ENCODE results near the gene DSCAML1.

Gene DSCAML1

DNA sequence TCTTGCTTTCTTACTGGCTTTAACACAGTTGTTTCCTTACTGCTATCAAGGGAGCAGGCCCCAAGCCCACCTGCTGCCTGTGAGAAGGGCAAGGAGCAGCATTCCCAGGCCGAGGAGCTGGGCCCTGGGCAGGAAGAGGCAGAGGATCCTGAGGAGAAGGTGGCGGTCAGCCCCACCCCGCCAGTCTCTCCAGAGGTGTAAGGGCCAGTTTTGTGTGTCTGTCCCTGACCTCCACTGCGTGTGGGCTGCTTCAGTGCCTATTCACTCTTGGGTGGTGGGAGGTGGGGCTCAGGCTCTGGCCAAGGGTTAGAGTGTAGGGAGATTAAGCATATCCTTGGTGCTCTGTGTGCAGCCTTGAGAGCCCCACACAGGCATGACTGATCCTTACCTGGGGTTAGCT, 414.3 kb downstream of the DSCAML1 start:
- DNase-seq: no peak
- Histone ChIP-seq H3K27me3 (replicated peaks in 2 of 5; ENCODE audit: control insufficient read depth in 4 of 5, insufficient read depth in 5 of 5, low read length in 4 of 5) (no peaks in the 10 kb centered on the region), H3K9me3 (ENCODE audit: control extremely low read depth in 1 of 5, control insufficient read depth in 4 of 5, insufficient read depth in 2 of 5, low read depth in 1 of 5, low read length in 4 of 5) (no peaks in the 10 kb centered on the region), H3K27ac (ENCODE audit: insufficient read depth in 1 of 2, low read depth in 1 of 2, low read length in 2 of 2, poor library complexity in 1 of 2, severe bottlenecking in 2 of 2) (no peak overlapping the region), H3K36me3 (ENCODE audit: control insufficient read depth in 4 of 4, insufficient read depth in 4 of 4, low read length in 3 of 4) (peaks cover 8 to 44% (median 32%) of the 10 kb centered on the region in 4 experiments), H3K4me3 (ENCODE audit: control insufficient read depth in 1 of 7, extremely low read depth in 1 of 7, insufficient read depth in 4 of 7, low read depth in 2 of 7, low read length in 6 of 7) (no peak overlapping the region), H3K4me1 (ENCODE audit: control extremely low read depth in 1 of 4, control insufficient read depth in 4 of 4, insufficient read depth in 4 of 4, low read length in 3 of 4) (peaks cover 0 to 2% (median 1%) of the 10 kb centered on the region in 4 experiments)
- WGBS (ENCODE audit: insufficient coverage): no CpG with 5 or more reads among the region's 4 CpGs
- ChIA-PET POLR2A (no interaction called here), CTCF (interaction anchor here (1.0 kb wide), 1 partner anchor 19 kb away, joined by 3 read pairs; no protein-coding TSS in a partner anchor)

GRCh38 chr11:117381481-117382387, 415.3 kb downstream of the DSCAML1 start:
- ChIA-PET POLR2A (no interaction called here), CTCF (interaction anchor here (0.9 to 1.0 kb wide), 2 partner anchors 7 to 20 kb away, joined by 3 read pairs; no protein-coding TSS in a partner anchor)
- WGBS (ENCODE audit: insufficient coverage): 94% methylated on average over 8 of the region's 9 CpGs
- DNase-seq: no peak
- Histone ChIP-seq H3K27me3 (replicated peaks in 2 of 5; ENCODE audit: control insufficient read depth in 4 of 5, insufficient read depth in 5 of 5, low read length in 4 of 5) (no peaks in the 10 kb centered on the region), H3K4me1 (ENCODE audit: control extremely low read depth in 1 of 4, control insufficient read depth in 4 of 4, insufficient read depth in 4 of 4, low read length in 3 of 4) (peaks cover 0 to 2% (median 1%) of the 10 kb centered on the region in 4 experiments), H3K36me3 (ENCODE audit: control insufficient read depth in 4 of 4, insufficient read depth in 4 of 4, low read length in 3 of 4) (peaks cover 8 to 41% (median 27%) of the 10 kb centered on the region in 4 experiments), H3K27ac (ENCODE audit: insufficient read depth in 1 of 2, low read depth in 1 of 2, low read length in 2 of 2, poor library complexity in 1 of 2, severe bottlenecking in 2 of 2) (no peak overlapping the region), H3K4me3 (ENCODE audit: control insufficient read depth in 1 of 7, extremely low read depth in 1 of 7, insufficient read depth in 4 of 7, low read depth in 2 of 7, low read length in 6 of 7) (no peak overlapping the region), H3K9me3 (ENCODE audit: control extremely low read depth in 1 of 5, control insufficient read depth in 4 of 5, insufficient read depth in 2 of 5, low read depth in 1 of 5, low read length in 4 of 5) (no peaks in the 10 kb centered on the region)

DNA sequence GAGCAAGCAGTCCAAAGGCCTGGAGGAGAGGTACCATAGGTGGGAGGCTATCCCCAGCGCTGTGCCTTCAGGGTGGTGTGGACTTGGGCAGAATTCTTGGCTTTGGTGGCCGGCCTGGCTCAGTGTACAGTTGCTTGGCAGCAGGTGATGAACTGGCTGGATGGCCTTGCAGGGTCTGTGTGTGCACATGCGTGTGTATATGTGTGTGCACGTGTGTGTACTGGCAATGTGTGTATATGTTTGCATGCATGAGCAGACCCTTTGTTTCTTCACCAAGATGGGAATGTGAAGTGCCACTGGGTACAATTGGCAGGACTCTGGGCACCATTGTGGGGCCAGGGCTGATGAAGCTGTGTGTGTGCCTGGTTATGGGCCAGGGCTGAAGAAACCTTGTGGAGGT, 416.3 kb downstream of the DSCAML1 start:
- Histone ChIP-seq H3K4me3 (ENCODE audit: control insufficient read depth in 1 of 7, extremely low read depth in 1 of 7, insufficient read depth in 4 of 7, low read depth in 2 of 7, low read length in 6 of 7) (no peak overlapping the region), H3K4me1 (ENCODE audit: control extremely low read depth in 1 of 4, control insufficient read depth in 4 of 4, insufficient read depth in 4 of 4, low read length in 3 of 4) (peaks cover 0 to 2% (median 1%) of the 10 kb centered on the region in 4 experiments), H3K36me3 (ENCODE audit: control insufficient read depth in 4 of 4, insufficient read depth in 4 of 4, low read length in 3 of 4) (peaks cover 8 to 44% (median 34%) of the 10 kb centered on the region in 4 experiments), H3K27me3 (replicated peaks in 2 of 5; ENCODE audit: control insufficient read depth in 4 of 5, insufficient read depth in 5 of 5, low read length in 4 of 5) (no peaks in the 10 kb centered on the region), H3K9me3 (ENCODE audit: control extremely low read depth in 1 of 5, control insufficient read depth in 4 of 5, insufficient read depth in 2 of 5, low read depth in 1 of 5, low read length in 4 of 5) (no peaks in the 10 kb centered on the region), H3K27ac (ENCODE audit: insufficient read depth in 1 of 2, low read depth in 1 of 2, low read length in 2 of 2, poor library complexity in 1 of 2, severe bottlenecking in 2 of 2) (no peak overlapping the region)
- 100% methylated on average over 2 of the region's 4 CpGs for WGBS (ENCODE audit: insufficient coverage)
- DNase-seq: no peak
- CTCF ChIA-PET: interaction anchor here (0.9 kb wide), 1 partner anchor 9 kb away, joined by 3 read pairs; no protein-coding TSS in a partner anchor
- POLR2A ChIA-PET: no interaction called here

- H3K27me3 ChIP-seq (replicated peaks in 2 of 5; ENCODE audit: control insufficient read depth in 4 of 5, insufficient read depth in 5 of 5, low read length in 4 of 5): no peaks in the 10 kb centered on the region
- no peaks in the 10 kb centered on the region for H3K9me3 ChIP-seq (ENCODE audit: control extremely low read depth in 1 of 5, control insufficient read depth in 4 of 5, insufficient read depth in 2 of 5, low read depth in 1 of 5, low read length in 4 of 5)
- H3K4me3 ChIP-seq (ENCODE audit: control insufficient read depth in 1 of 7, extremely low read depth in 1 of 7, insufficient read depth in 4 of 7, low read depth in 2 of 7, low read length in 6 of 7): no peak overlapping the region
- ChIA-PET POLR2A (no interaction called here), CTCF (interaction anchor here (0.7 to 0.8 kb wide), 2 partner anchors 21 to 147 kb away, joined by 3 read pairs; partner anchors contain the start of genes PCSK7 and RNF214)
- H3K27ac ChIP-seq (ENCODE audit: insufficient read depth in 1 of 2, low read depth in 1 of 2, low read length in 2 of 2, poor library complexity in 1 of 2, severe bottlenecking in 2 of 2): no peak overlapping the region
- no peak for DNase-seq
- peaks cover 8 to 53% (median 38%) of the 10 kb centered on the region in 4 experiments for H3K36me3 ChIP-seq (ENCODE audit: control insufficient read depth in 4 of 4, insufficient read depth in 4 of 4, low read length in 3 of 4)
- 72% methylated on average over 9 of the region's 12 CpGs for WGBS (ENCODE audit: insufficient coverage)
- peaks cover 0 to 2% (median 1%) of the 10 kb centered on the region in 4 experiments for H3K4me1 ChIP-seq (ENCODE audit: control extremely low read depth in 1 of 4, control insufficient read depth in 4 of 4, insufficient read depth in 4 of 4, low read length in 3 of 4)
Observed at GRCh38 chr11:117378976-117379865, 417.8 kb downstream of the DSCAML1 start.

All from common myeloid progenitor, CD34-positive (primary cell).